KOPT-K1 (cell line): ENCODE measurements around the gene COL13A1.

Source experiments
- H3K27ac ChIP-seq: fragments of 200-600 bp; sonication (generic); 2 replicates; pipeline ENCODE4 v1.5.1; 2016; ENCODE audit warnings: antibody characterized with exemption, mild to moderate bottlenecking, low read depth, low read length; ENCODE audit not compliant: poor library complexity, severe bottlenecking
- H3K36me3 ChIP-seq: fragments of 200-600 bp; sonication (generic); 2 replicates; pipeline ENCODE4 v1.5.1; 2017; ENCODE audit warnings: antibody characterized with exemption, mild to moderate bottlenecking, low read length, moderate library complexity; ENCODE audit not compliant: insufficient read depth
- H3K9me3 ChIP-seq: fragments of 200-600 bp; sonication (generic); 2 replicates; pipeline ENCODE4 v1.5.1; 2017; ENCODE audit warnings: antibody characterized with exemption, low read length, mild to moderate bottlenecking; ENCODE audit not compliant: insufficient read depth, poor library complexity, severe bottlenecking

The COL13A1 gene

GRCh38 chr10:69914398-69915214 is 112.9 kb downstream of the COL13A1 start:
- Histone ChIP-seq H3K9me3 (no peaks in the 10 kb centered on the region), H3K36me3 (no peaks in the 10 kb centered on the region), H3K27ac (no peak overlapping the region)

- no peak overlapping the region for H3K27ac ChIP-seq
- H3K36me3 ChIP-seq = no peaks in the 10 kb centered on the region
- no peaks in the 10 kb centered on the region for H3K9me3 ChIP-seq
Observed at GRCh38 chr10:69915215-69915560, 113.5 kb downstream of the COL13A1 start.

- no peaks in the 10 kb centered on the region for H3K36me3 ChIP-seq
- H3K9me3 ChIP-seq = no peaks in the 10 kb centered on the region
- H3K27ac ChIP-seq = no peak overlapping the region
Observed at GRCh38 chr10:69916118-69916517, 114.4 kb downstream of the COL13A1 start.

- H3K9me3 ChIP-seq = no peaks in the 10 kb centered on the region
- no peak overlapping the region for H3K27ac ChIP-seq
- H3K36me3 ChIP-seq = no peaks in the 10 kb centered on the region
Observed at GRCh38 chr10:69918036-69918435, 116.3 kb downstream of the COL13A1 start.

- no peaks in the 10 kb centered on the region for H3K36me3 ChIP-seq
- H3K9me3 ChIP-seq = no peaks in the 10 kb centered on the region
- no peak overlapping the region for H3K27ac ChIP-seq
Observed at GRCh38 chr10:69919250-69919649, 117.5 kb downstream of the COL13A1 start.

- Histone ChIP-seq H3K9me3 (no peaks in the 10 kb centered on the region), H3K36me3 (no peaks in the 10 kb centered on the region), H3K27ac (no peak overlapping the region)
Observed at GRCh38 chr10:69925111-69925510, 123.4 kb downstream of the COL13A1 start.

- Histone ChIP-seq H3K27ac (no peak overlapping the region), H3K9me3 (no peaks in the 10 kb centered on the region), H3K36me3 (no peaks in the 10 kb centered on the region)
Observed at GRCh38 chr10:69928339-69928738, 126.6 kb downstream of the COL13A1 start.

- no peaks in the 10 kb centered on the region for H3K9me3 ChIP-seq
- no peak overlapping the region for H3K27ac ChIP-seq
- no peaks in the 10 kb centered on the region for H3K36me3 ChIP-seq
Observed at GRCh38 chr10:69929575-69929974, 127.9 kb downstream of the COL13A1 start.

- Histone ChIP-seq H3K36me3 (no peaks in the 10 kb centered on the region), H3K27ac (no peak overlapping the region), H3K9me3 (no peaks in the 10 kb centered on the region)
Observed at GRCh38 chr10:69934768-69935167, 133.1 kb downstream of the COL13A1 start.

- H3K36me3 ChIP-seq = no peaks in the 10 kb centered on the region
- no peak overlapping the region for H3K27ac ChIP-seq
- no peaks in the 10 kb centered on the region for H3K9me3 ChIP-seq
Observed at GRCh38 chr10:69936091-69936490, 134.4 kb downstream of the COL13A1 start.

GRCh38 chr10:69938541-69938991 is 136.9 kb downstream of the COL13A1 start:
- no peaks in the 10 kb centered on the region for H3K36me3 ChIP-seq
- no peaks in the 10 kb centered on the region for H3K9me3 ChIP-seq
- H3K27ac ChIP-seq = no peak overlapping the region

GRCh38 chr10:69939061-69939460 is 137.4 kb downstream of the COL13A1 start:
- Histone ChIP-seq H3K27ac (no peak overlapping the region), H3K9me3 (no peaks in the 10 kb centered on the region), H3K36me3 (no peaks in the 10 kb centered on the region)

GRCh38 chr10:69939481-69939880 is 137.8 kb downstream of the COL13A1 start:
- H3K9me3 ChIP-seq = no peaks in the 10 kb centered on the region
- H3K27ac ChIP-seq = no peak overlapping the region
- H3K36me3 ChIP-seq = no peaks in the 10 kb centered on the region

GRCh38 chr10:69941730-69942129 is 140.0 kb downstream of the COL13A1 start:
- Histone ChIP-seq H3K27ac (no peak overlapping the region), H3K36me3 (no peaks in the 10 kb centered on the region), H3K9me3 (no peaks in the 10 kb centered on the region)

GRCh38 chr10:69943292-69943820 is 141.7 kb downstream of the COL13A1 start:
- Histone ChIP-seq H3K36me3 (no peaks in the 10 kb centered on the region), H3K27ac (no peak overlapping the region), H3K9me3 (no peaks in the 10 kb centered on the region)

GRCh38 chr10:69944761-69945160 is 143.1 kb downstream of the COL13A1 start:
- no peaks in the 10 kb centered on the region for H3K36me3 ChIP-seq

More at GRCh38 chr10:69944761-69945160, 143.1 kb downstream of the COL13A1 start:
- Histone ChIP-seq H3K9me3 (no peaks in the 10 kb centered on the region), H3K27ac (no peak overlapping the region)
